HCT116 (cell line): ENCODE measurements around the gene TOMM22.

Experiments
- ATF3 ChIP-seq: IDR thresholded peaks from 2 replicates; pipeline ENCODE4 v1.6.1; 2012
- CEBPB ChIP-seq: IDR thresholded peaks from 2 replicates; pipeline ENCODE4 v1.6.1; 2012; ENCODE audit warnings: low read depth
- CTCF ChIP-seq, 3 experiments: fragments of 200-600 bp in 1 of 3; sonication (generic) in 1 of 3; IDR thresholded peaks in 2 of 3; conservative IDR thresholded peaks in 1 of 3; 2 replicates each; pipeline ENCODE4 v1.5.1; 2012 to 2017; ENCODE audit warnings: low read depth in 2 of 3, low read length in 2 of 3, antibody characterized with exemption in 1 of 3, borderline replicate concordance in 1 of 3, control low read depth in 1 of 3, mild to moderate bottlenecking in 1 of 3, mixed read lengths in 1 of 3, mixed run types in 1 of 3, moderate library complexity in 1 of 3; ENCODE audit not compliant: insufficient read depth in 1 of 3
- JUND ChIP-seq: IDR thresholded peaks from 2 replicates; pipeline ENCODE4 v1.6.1; 2012
- MAX ChIP-seq: IDR thresholded peaks from 2 replicates; pipeline ENCODE4 v1.6.1; 2012
- POLR2A ChIP-seq: IDR thresholded peaks from 2 replicates; pipeline ENCODE4 v1.7.0; 2011; ENCODE audit warnings: borderline replicate concordance; ENCODE audit not compliant: insufficient read depth, insufficient read length; ENCODE audit errors: extremely low read depth
- POLR2AphosphoS5 ChIP-seq: IDR thresholded peaks from 2 replicates; pipeline ENCODE4 v1.6.1; 2011; ENCODE audit warnings: mild to moderate bottlenecking, low read depth, low read length, moderate library complexity
- RAD21 ChIP-seq: IDR thresholded peaks from 2 replicates; pipeline ENCODE4 v1.6.1; 2012; ENCODE audit warnings: low read depth, mild to moderate bottlenecking
- SIN3A ChIP-seq: IDR thresholded peaks from 2 replicates; pipeline ENCODE4 v1.6.1; 2012; ENCODE audit warnings: low read depth
- YY1 ChIP-seq: IDR thresholded peaks from 2 replicates; pipeline ENCODE4 v1.6.1; 2011; ENCODE audit warnings: low read length, low read depth, moderate library complexity, mild to moderate bottlenecking; ENCODE audit not compliant: insufficient replicate concordance; ENCODE audit errors: extremely low read depth

- no peak for TF ChIP-seq YY1
- TF ChIP-seq POLR2AphosphoS5: no peak
- no peak for TF ChIP-seq CTCF (IDR thresholded peaks at IDR 0.05 in 2 of 3, conservative IDR thresholded peaks at IDR 0.05 in 1 of 3; ENCODE audit: borderline replicate concordance in 1 of 3, insufficient read depth in 1 of 3, low read depth in 2 of 3, low read length in 2 of 3)
- no peak for TF ChIP-seq MAX
- no peak for TF ChIP-seq RAD21
- TF ChIP-seq ATF3: no peak
- TF ChIP-seq JUND: no peak
- TF ChIP-seq SIN3A: no peak
- TF ChIP-seq CEBPB: no peak
- TF ChIP-seq POLR2A: no peak
Measured at GRCh38 chr22:38729946-38730345, 48.2 kb downstream of the TOMM22 start.
